LNCaP clone FGC (cell line): ENCODE measurements around the gene ANK2.
A peak's percentile ranks its signal among the peaks of the same experiment; 100 is the strongest.

Source experiments
- DNase-seq: peaks from one replicate; pipeline ENCODE4 v3.0.0-alpha.2; 2011; ENCODE audit warnings: low read depth
- H3K4me3 ChIP-seq: 2 replicates; pipeline ENCODE4 v1.5.1; 2011; ENCODE audit warnings: mild to moderate bottlenecking, low read depth, low read length, control low read depth
- CTCF ChIP-seq: IDR thresholded peaks from 2 replicates; pipeline ENCODE4 v1.5.1; 2012; ENCODE audit warnings: mild to moderate bottlenecking; ENCODE audit not compliant: control insufficient read depth, insufficient read depth; ENCODE audit errors: extremely low read depth

Gene ANK2

GRCh38 chr4:113049421-113050370, at the start of gene ANK2:
Gene ANK2 (plus strand): TSS chr4:113049653. CDS start chr4:113049729, 76 bp downstream.
- TF ChIP-seq CTCF: no peak
- DNase-seq: no peak
- H3K4me3 ChIP-seq: no peak within 1 kb of the TSS

- H3K4me3 ChIP-seq: no peak overlapping the region
- no peak for DNase-seq
- no peak for TF ChIP-seq CTCF
Observed at GRCh38 chr4:113003841-113004240, 45.6 kb upstream of the ANK2 start.

GRCh38 chr4:113004655-113005054, 44.8 kb upstream of the ANK2 start:
- TF ChIP-seq CTCF: no peak
- H3K4me3 ChIP-seq: no peak overlapping the region
- no peak for DNase-seq

GRCh38 chr4:113006632-113007031, 42.8 kb upstream of the ANK2 start:
- H3K4me3 ChIP-seq: no peak overlapping the region
- no peak for DNase-seq
- TF ChIP-seq CTCF: no peak

DNA sequence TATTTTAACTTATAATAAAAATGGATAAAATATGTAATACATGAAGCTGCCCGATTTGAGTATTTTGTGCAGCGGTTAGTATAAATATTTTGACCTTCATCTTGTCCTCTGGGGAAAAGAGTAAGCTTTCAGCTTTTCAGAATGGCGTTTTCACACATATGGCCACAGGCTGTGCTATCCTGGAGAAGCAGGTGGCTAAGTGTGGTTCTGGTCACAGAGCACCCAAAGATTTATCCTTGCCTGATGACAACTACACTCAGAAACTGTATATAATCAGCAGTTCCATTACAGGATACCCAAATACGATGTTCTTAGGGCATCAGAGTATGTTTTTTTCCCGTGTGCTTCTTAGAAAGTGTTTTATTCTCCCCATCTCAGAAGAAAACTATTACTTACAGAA, 42.3 kb upstream of the ANK2 start:
- no peak overlapping the region for H3K4me3 ChIP-seq
- no peak for DNase-seq
- no peak for TF ChIP-seq CTCF

DNA sequence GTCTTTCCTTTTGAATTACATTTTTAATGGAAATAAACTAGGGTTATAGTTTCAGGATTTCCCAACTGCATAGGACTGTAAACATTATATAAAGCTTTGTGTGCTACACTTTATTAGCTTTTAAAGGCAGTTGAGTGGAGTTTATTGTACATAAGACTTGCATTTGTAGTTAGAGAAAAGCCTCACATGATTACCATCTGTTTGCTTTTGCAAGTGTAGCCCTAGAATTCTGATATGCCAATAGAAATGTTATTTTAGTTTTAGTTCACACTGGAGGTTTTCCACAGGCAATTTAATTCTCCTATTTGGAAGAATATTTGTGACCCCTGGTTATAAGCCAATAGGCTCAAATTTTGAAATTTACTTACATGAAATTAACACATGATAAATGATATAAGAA, 41.3 kb upstream of the ANK2 start:
- H3K4me3 ChIP-seq: no peak overlapping the region
- peak; percentile 49 for DNase-seq
- TF ChIP-seq CTCF: no peak

GRCh38 chr4:113008716-113009115, 40.7 kb upstream of the ANK2 start:
- no peak for TF ChIP-seq CTCF
- no peak overlapping the region for H3K4me3 ChIP-seq
- DNase-seq: no peak
